K562 treated with DMSO at 1 percent for 12 hours (cell line): ENCODE measurements around the gene PLLP. TPM values are rescaled to one million over a fixed set of nuclear protein-coding genes. Genes with fewer than 3 reads are reported as not detected.

Experiments used
- total RNA-seq: library from RNA; unstranded; fragments of 300-600 nt; gene quantifications from 2 replicates; pipeline ENCODE4 v1.2.3, GENCODE V29; 2022; ENCODE audit not compliant: insufficient read depth

Gene PLLP, protein sequence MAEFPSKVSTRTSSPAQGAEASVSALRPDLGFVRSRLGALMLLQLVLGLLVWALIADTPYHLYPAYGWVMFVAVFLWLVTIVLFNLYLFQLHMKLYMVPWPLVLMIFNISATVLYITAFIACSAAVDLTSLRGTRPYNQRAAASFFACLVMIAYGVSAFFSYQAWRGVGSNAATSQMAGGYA
- 1.5 and 1.8 TPM in 2 replicates for total RNA-seq

DNA sequence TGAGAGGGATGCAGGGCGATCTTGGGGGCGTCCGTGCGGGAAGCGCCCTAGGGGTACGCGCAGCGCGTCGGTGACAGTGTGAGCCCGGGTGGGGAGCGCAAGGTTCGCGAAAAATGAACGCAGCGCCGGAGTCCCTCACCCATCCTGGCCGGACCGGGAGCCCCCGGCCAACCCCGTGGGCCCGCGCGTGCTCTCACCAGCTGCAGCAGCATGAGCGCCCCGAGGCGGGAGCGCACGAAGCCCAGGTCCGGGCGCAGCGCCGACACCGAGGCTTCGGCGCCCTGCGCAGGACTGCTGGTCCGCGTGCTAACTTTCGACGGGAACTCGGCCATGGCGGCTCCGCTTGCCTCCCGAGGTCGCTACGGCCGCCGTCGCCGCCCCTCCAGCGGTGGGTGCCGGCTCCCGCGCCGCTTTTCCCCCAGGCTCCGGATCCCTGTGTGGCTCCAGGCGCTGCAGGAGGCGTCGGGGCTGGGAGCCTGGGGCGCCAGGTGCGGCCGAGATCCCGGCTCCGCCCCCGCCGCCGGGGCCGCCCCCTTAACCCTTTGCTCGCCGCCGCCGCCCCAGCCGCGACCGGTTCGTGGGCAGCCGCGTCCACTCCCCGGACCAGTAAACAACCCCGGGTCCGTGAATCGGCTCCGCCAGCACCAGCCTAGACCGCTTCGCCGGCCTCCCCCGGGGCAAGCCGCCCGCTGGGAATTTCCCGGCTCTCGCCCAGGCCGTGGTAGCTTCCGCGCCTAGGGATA, at the start of gene PLLP:
TSS of gene PLLP (minus strand) at position 464 of the 743 bp plus-strand sequence. CDS start at position 332, 132 bp downstream.

DNA sequence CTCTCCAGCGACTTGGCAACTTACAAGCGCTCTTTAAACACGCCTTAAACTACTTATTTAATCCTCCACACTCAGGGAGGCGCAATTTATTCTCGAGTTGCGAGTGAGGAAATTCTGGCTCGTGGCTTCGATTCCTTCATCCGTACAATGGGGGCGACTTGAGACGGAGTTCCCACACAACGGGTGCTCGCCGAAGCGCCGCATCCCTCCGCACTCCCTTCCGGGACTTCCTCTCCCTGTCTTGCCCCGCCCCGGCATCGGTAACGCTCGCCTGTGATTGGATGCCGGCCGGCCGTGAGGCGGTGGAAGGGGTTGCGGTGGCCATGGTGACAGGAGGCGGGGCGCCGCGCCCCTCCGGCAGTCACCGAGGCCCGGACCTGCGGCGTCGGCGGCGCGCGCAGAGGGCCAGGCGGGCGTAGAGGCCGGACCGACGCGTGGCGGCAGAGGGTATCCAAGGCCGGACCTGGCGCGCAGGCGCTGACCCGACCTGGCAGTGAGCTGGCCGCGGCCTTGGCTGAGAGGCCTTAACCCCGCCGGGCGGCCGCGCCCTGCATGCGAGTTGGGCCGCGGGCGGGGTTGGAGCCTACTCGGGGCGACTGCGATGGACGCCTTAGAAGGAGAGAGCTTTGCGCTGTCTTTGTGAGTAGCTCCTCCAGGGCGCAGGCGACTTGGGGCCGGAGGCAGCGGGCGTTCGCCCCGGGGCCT, 39.6 kb downstream of the PLLP start, which contains the start of gene ARL2BP:
TSS of gene ARL2BP (plus strand) at position 493 of the 705 bp plus-strand sequence. CDS start at position 602, 109 bp downstream.

Other genes with a start within 250 kb of the PLLP start
- 20.7 and 32.1 TPM in 2 replicates for gene CPNE2, start 192.1 kb downstream of the PLLP start, total RNA-seq
- gene PSME3IP1, start 98.6 kb downstream of the PLLP start, total RNA-seq: 60.2 and 112 TPM in 2 replicates
- gene RSPRY1, start 98.3 kb downstream of the PLLP start, total RNA-seq: 8.5 and 22.4 TPM in 2 replicates
- 24.9 and 61.1 TPM in 2 replicates for gene ARL2BP, start 39.4 kb downstream of the PLLP start, total RNA-seq
- not detected in 2 replicates for gene CCL22, start 74.1 kb upstream of the PLLP start, total RNA-seq
- not detected in 2 replicates for gene CX3CL1, start 87.8 kb upstream of the PLLP start, total RNA-seq
- not detected in 2 replicates for gene CCL17, start 120.1 kb upstream of the PLLP start, total RNA-seq
- 46.4 and 56.0 TPM in 2 replicates for gene CIAPIN1, start 162.7 kb upstream of the PLLP start, total RNA-seq
- gene COQ9, start 162.8 kb upstream of the PLLP start, total RNA-seq: 45.5 and 54.2 TPM in 2 replicates
- 64.5 and 127 TPM in 2 replicates for gene POLR2C, start 178.0 kb upstream of the PLLP start, total RNA-seq
- gene DOK4, start 201.8 kb upstream of the PLLP start, total RNA-seq: 7.6 and 18.3 TPM in 2 replicates